Fibroblast of lung (primary cell): ENCODE measurements around the gene TMEM131. TPM values are rescaled to one million over a fixed set of nuclear protein-coding genes. Genes with fewer than 3 reads are reported as not detected.

Experiments used
- DNase-seq, 2 donors: peaks; one replicate each; pipeline versions ENCODE4 v3.0.0 to v3.0.0-alpha.2; 2010; ENCODE audit warnings: low read depth in 2 of 2
- H2AFZ ChIP-seq: 2 replicates; pipeline ENCODE4 v1.5.1; 2012; ENCODE audit warnings: low read length, control low read depth, inconsistent platforms
- H3K27ac ChIP-seq: 2 replicates; pipeline ENCODE4 v1.5.1; 2011; ENCODE audit warnings: low read length, control low read depth; ENCODE audit not compliant: insufficient read depth
- H3K27me3 ChIP-seq: 2 replicates; pipeline ENCODE4 v1.5.1; 2011; ENCODE audit warnings: mild to moderate bottlenecking, low read length; ENCODE audit not compliant: control insufficient read depth, insufficient read depth
- H3K36me3 ChIP-seq: 2 replicates; pipeline ENCODE4 v1.5.1; 2011; ENCODE audit warnings: low read length; ENCODE audit not compliant: control insufficient read depth, insufficient read depth
- H3K4me1 ChIP-seq: 2 replicates; pipeline ENCODE4 v1.5.1; 2011; ENCODE audit warnings: low read length; ENCODE audit not compliant: control insufficient read depth, insufficient read depth; ENCODE audit errors: extremely low read depth
- H3K4me2 ChIP-seq: 2 replicates; pipeline ENCODE4 v1.5.1; 2011; ENCODE audit warnings: low read length, control low read depth; ENCODE audit not compliant: insufficient read depth; ENCODE audit errors: extremely low read depth
- H3K4me3 ChIP-seq, 4 experiments: fragments of 200-600 bp in 1 of 4; sonication (generic) in 1 of 4; replicated peaks in 1 of 4; 2 replicates each; pipeline ENCODE4 v1.5.1; 2011 to 2016; ENCODE audit warnings: low read length in 4 of 4, low read depth in 3 of 4, mild to moderate bottlenecking in 3 of 4, control low read depth in 2 of 4, inconsistent platforms in 1 of 4, mixed read lengths in 1 of 4; ENCODE audit not compliant: insufficient read depth in 1 of 4; ENCODE audit errors: control extremely low read depth in 1 of 4
- H3K79me2 ChIP-seq: 2 replicates; pipeline ENCODE4 v1.5.1; 2012; ENCODE audit warnings: mild to moderate bottlenecking, low read length, inconsistent platforms; ENCODE audit not compliant: control insufficient read depth, insufficient read depth
- H3K9ac ChIP-seq: 2 replicates; pipeline ENCODE4 v1.5.1; 2011; ENCODE audit warnings: mild to moderate bottlenecking, low read length, control low read depth; ENCODE audit not compliant: insufficient read depth
- H3K9me3 ChIP-seq: 2 replicates; pipeline ENCODE4 v1.5.1; 2012; ENCODE audit warnings: low read depth, low read length; ENCODE audit not compliant: control insufficient read depth, insufficient read depth
- H4K20me1 ChIP-seq: 2 replicates; pipeline ENCODE4 v1.5.1; 2011; ENCODE audit warnings: low read length; ENCODE audit not compliant: control insufficient read depth, insufficient read depth; ENCODE audit errors: extremely low read depth
- CTCF ChIP-seq, 2 donors: IDR thresholded peaks in 1 of 2; conservative IDR thresholded peaks in 1 of 2; 1 replicate in 1 of 2; 2 replicates in 1 of 2; pipeline ENCODE4 v1.5.1; 2011 to 2012; ENCODE audit warnings: low read length in 2 of 2, control low read depth in 1 of 2, inconsistent platforms in 1 of 2, low read depth in 1 of 2, mild to moderate bottlenecking in 1 of 2
- EZH2 ChIP-seq: IDR thresholded peaks from 2 replicates; pipeline ENCODE4 v1.5.1; 2012; ENCODE audit warnings: low read length, control low read depth, mild to moderate bottlenecking; ENCODE audit errors: missing control alignments
- polyA plus RNA-seq, 2 donors: library from polyadenylated mRNA; depleted of rRNA in 1 of 2; stranded (reverse) in 1 of 2; unstranded in 1 of 2; fragments of >200 nt; gene quantifications; 2 replicates each; pipeline ENCODE4 v1.2.1, GENCODE V29; 2011 to 2012; ENCODE audit warnings: missing spikeins in 1 of 2
- total RNA-seq: library from RNA; depleted of rRNA; stranded (reverse); fragments of >200 nt; gene quantifications from 2 replicates; pipeline ENCODE4 v1.2.1, GENCODE V29; 2014

Gene TMEM131
- total and polyA plus RNA-seq, 2 donors (not counting 1 experiment from before 2014, with no cell fraction given) = 18.1 to 32.4 TPM

- H3K4me3 ChIP-seq = no peak overlapping the region
- TF ChIP-seq EZH2 (no peak), CTCF (conservative IDR thresholded peaks at IDR 0.05 in 1 of 2, IDR thresholded peaks at IDR 0.05 in 1 of 2; ENCODE audit: low read depth in 1 of 2, low read length in 2 of 2) (no peak)
- no peak overlapping the region for H3K4me2 ChIP-seq
- H3K27me3 ChIP-seq = no peaks in the 10 kb centered on the region
- no peaks in the 10 kb centered on the region for H3K9me3 ChIP-seq
- no peaks in the 10 kb centered on the region for H3K79me2 ChIP-seq
- H3K4me1 ChIP-seq = no peaks in the 10 kb centered on the region
- no peaks in the 10 kb centered on the region for H4K20me1 ChIP-seq
- H3K36me3 ChIP-seq = no peaks in the 10 kb centered on the region
- H2AFZ ChIP-seq = no peak overlapping the region
- H3K27ac ChIP-seq = no peak overlapping the region
- no peak for DNase-seq
- H3K9ac ChIP-seq = no peak overlapping the region
Observed at GRCh38 chr2:97736185-97736584, 259.6 kb downstream of the TMEM131 start.

GRCh38 chr2:97735161-97735561 is 260.6 kb downstream of the TMEM131 start:
- no peaks in the 10 kb centered on the region for H3K36me3 ChIP-seq
- TF ChIP-seq CTCF (conservative IDR thresholded peaks at IDR 0.05 in 1 of 2, IDR thresholded peaks at IDR 0.05 in 1 of 2; ENCODE audit: low read depth in 1 of 2, low read length in 2 of 2) (no peak), EZH2 (no peak)
- H2AFZ ChIP-seq = no peak overlapping the region
- H3K79me2 ChIP-seq = no peaks in the 10 kb centered on the region
- no peaks in the 10 kb centered on the region for H3K27me3 ChIP-seq
- H3K9ac ChIP-seq = no peak overlapping the region
- H3K9me3 ChIP-seq = no peaks in the 10 kb centered on the region
- H3K4me3 ChIP-seq = no peak overlapping the region
- no peak for DNase-seq
- no peak overlapping the region for H3K27ac ChIP-seq
- H3K4me1 ChIP-seq = no peaks in the 10 kb centered on the region
- no peaks in the 10 kb centered on the region for H4K20me1 ChIP-seq
- H3K4me2 ChIP-seq = no peak overlapping the region

- no peak for TF ChIP-seq CTCF (conservative IDR thresholded peaks at IDR 0.05 in 1 of 2, IDR thresholded peaks at IDR 0.05 in 1 of 2; ENCODE audit: low read depth in 1 of 2, low read length in 2 of 2)
- no peak for TF ChIP-seq EZH2
- no peaks in the 10 kb centered on the region for H3K4me1 ChIP-seq
- no peak overlapping the region for H3K4me3 ChIP-seq
- H3K9ac ChIP-seq = no peak overlapping the region
- H3K36me3 ChIP-seq = no peaks in the 10 kb centered on the region
- H4K20me1 ChIP-seq = no peaks in the 10 kb centered on the region
- DNase-seq = no peak
- H3K4me2 ChIP-seq = no peak overlapping the region
- H3K9me3 ChIP-seq = no peaks in the 10 kb centered on the region
- H3K27ac ChIP-seq = no peak overlapping the region
- no peaks in the 10 kb centered on the region for H3K27me3 ChIP-seq
- H2AFZ ChIP-seq = no peak overlapping the region
- no peaks in the 10 kb centered on the region for H3K79me2 ChIP-seq
Observed at GRCh38 chr2:97734061-97735051, 261.4 kb downstream of the TMEM131 start.
